Cardiac muscle cell (in vitro differentiated cells and primary cell): Measurements from ENCODE around the gene CCDC183. TPM values are rescaled to one million over a fixed set of nuclear protein-coding genes. Genes with fewer than 3 reads are reported as not detected.
"Not testable (repeated sequence)": the region's sequence is repeated elsewhere in the genome, so short reads cannot be mapped to it uniquely, and the experiment has no call there.

Source experiments
- DNase-seq, 2 donors: peaks; one replicate each; pipeline versions ENCODE4 v3.0.0 to v3.0.0-alpha.2; 2010 to 2017; ENCODE audit warnings: low read depth in 1 of 2, low spot score in 1 of 2
- H3K27ac ChIP-seq: fragments of 200-600 bp; sonication (generic); 2 replicates; pipeline ENCODE4 v1.5.1; 2016
- H3K27me3 ChIP-seq: fragments of 200-600 bp; sonication (generic); 2 replicates; pipeline ENCODE4 v1.6.0; 2016; ENCODE audit warnings: control low read depth
- H3K36me3 ChIP-seq: fragments of 200-600 bp; sonication (generic); 2 replicates; pipeline ENCODE4 v1.5.1; 2016; ENCODE audit warnings: control low read depth
- H3K4me1 ChIP-seq: fragments of 200-600 bp; sonication (generic); 2 replicates; pipeline ENCODE4 v1.8.1; 2017; ENCODE audit warnings: low read depth, mild to moderate bottlenecking, mixed run types
- H3K4me3 ChIP-seq: fragments of 200-600 bp; sonication (generic); 2 replicates; pipeline ENCODE4 v1.5.1; 2016; ENCODE audit warnings: mild to moderate bottlenecking
- H3K9me3 ChIP-seq: fragments of 200-600 bp; sonication (generic); 2 replicates; pipeline ENCODE4 v1.5.1; 2017; ENCODE audit warnings: low read depth, mild to moderate bottlenecking, control low read depth
- polyA plus RNA-seq: library from polyadenylated mRNA; unstranded; fragments of >200 nt; fragmentation: Nextera tagmentation; extraction: Ambion mirVana; gene quantifications from 2 replicates; pipeline ENCODE4 v1.2.1, GENCODE V29; 2016
- total RNA-seq: library from RNA; depleted of rRNA; stranded (reverse); fragments of >200 nt; gene quantifications from 2 replicates; pipeline ENCODE4 v1.2.3, GENCODE V29; 2016
- TF ChIP-seq, protein P1 (sequence below): IDR thresholded peaks from 2 replicates; pipeline ENCODE4 v1.5.1; 2012; ENCODE audit warnings: low read depth, mild to moderate bottlenecking, low read length

CCDC183 gene
- total and polyA plus RNA-seq, 2 experiments from 2014 or later = 43.1 to 49.3 TPM

DNA sequence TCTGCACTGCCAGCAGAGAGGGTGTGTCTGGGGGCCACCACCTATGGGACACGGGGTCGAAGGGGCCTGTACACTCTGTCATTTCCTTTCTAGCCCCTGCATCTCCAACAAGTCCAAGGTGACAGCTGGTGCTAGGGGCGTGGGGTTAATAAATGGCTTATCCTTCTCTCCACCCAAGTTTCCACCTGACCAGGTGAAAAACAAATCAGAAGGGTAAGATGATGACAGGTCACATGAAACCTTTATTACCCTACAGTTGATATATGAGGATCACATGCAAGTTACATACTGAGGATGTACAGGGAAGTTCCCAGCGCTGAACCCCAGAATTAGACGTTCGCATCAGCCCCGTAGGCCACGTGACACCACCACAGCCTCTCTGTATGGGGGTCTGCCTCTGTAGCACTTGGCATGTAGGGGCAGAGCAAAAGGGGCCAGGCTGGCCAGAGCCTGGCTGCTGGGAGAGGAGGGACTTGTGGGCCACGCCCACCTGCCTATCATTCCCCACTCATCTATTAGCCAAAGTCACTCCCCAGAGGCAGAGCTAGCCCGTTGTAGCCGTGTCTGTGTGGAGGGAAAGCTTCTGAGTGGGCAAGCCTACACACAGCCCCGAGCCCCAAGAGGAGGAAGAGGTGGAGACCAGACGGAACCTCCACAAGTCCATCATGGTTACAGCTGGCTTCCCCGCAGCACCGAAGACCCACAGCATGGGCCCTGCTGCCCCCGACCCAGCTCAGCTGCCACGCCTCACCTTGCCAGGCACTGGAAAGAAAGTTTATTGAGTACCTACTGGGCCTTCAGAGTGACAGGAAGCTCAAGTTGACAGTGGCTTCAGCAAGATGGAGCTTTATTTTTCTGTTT, 2.8 kb upstream of the CCDC183 start:
- Histone ChIP-seq H3K4me3 (no peak overlapping the region), H3K9me3 (no peaks in the 10 kb centered on the region), H3K27me3 (no peaks in the 10 kb centered on the region), H3K4me1 (peaks cover 60% of the 10 kb centered on the region), H3K36me3 (no peaks in the 10 kb centered on the region), H3K27ac (peak overlapping the region; percentile 99)
- TF ChIP-seq, protein P1, sequence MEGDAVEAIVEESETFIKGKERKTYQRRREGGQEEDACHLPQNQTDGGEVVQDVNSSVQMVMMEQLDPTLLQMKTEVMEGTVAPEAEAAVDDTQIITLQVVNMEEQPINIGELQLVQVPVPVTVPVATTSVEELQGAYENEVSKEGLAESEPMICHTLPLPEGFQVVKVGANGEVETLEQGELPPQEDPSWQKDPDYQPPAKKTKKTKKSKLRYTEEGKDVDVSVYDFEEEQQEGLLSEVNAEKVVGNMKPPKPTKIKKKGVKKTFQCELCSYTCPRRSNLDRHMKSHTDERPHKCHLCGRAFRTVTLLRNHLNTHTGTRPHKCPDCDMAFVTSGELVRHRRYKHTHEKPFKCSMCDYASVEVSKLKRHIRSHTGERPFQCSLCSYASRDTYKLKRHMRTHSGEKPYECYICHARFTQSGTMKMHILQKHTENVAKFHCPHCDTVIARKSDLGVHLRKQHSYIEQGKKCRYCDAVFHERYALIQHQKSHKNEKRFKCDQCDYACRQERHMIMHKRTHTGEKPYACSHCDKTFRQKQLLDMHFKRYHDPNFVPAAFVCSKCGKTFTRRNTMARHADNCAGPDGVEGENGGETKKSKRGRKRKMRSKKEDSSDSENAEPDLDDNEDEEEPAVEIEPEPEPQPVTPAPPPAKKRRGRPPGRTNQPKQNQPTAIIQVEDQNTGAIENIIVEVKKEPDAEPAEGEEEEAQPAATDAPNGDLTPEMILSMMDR = no peak
- peak; percentile 21 to 65 for DNase-seq

DNA sequence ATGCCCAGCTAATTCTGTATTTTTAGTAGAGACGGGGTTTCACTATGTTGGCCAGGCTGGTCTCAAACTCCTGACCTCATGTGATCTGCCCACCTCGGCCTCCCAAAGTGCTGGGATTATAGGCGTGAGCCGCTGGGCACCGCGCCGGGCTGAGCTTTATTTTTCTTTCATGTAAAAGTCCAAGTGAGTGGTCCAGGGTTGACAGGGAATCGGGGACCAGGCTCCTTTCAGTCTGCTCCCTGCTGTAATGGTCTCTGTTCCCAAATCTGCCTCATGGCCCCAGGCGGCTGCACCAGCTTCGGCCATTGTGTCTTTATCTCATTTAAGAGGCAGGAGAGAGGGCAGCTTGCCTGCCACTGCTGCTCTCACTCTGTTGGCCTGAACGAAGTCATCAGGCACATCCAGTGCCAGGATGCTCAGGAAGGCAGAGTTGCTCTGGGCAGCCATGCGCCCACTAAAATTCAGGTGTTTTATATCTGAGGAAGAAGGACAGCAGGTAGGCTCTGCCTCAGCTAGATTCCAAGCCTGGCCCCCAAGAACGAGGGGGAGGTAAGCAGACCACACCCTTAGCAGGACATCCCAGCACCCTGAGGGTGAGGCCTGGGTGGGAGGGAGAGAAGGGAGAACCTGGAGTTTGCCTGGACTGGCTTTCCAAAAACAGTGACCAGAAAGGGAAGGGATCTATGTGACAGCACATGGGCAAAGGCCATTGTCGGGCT, 1.7 kb upstream of the CCDC183 start:
- Histone ChIP-seq H3K36me3 (no peaks in the 10 kb centered on the region), H3K9me3 (no peaks in the 10 kb centered on the region), H3K27me3 (no peaks in the 10 kb centered on the region), H3K4me3 (no peak overlapping the region), H3K4me1 (peaks cover 59% of the 10 kb centered on the region), H3K27ac (peak overlapping the region; percentile 99)
- no peak for DNase-seq
- TF ChIP-seq, protein P1 = no peak

DNA sequence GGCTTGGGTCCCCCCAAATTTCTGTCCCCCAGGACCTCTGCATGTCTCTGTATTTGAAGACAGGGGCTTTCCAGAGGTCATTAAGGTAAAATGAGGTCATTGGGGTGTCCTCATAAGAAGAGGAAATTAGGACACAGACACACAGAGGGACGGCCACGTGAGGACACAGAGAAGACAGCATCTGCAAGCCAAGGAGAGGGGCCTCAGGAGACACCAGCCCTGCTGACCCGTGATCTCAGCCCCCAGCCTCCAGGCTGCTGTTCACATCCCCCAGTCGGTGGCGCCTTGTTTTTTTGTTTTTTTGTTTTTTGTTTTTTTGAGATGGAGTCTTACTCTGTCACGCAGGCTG, 1.2 kb upstream of the CCDC183 start:
- H3K9me3 ChIP-seq = no peaks in the 10 kb centered on the region
- H3K4me1 ChIP-seq = peaks cover 55% of the 10 kb centered on the region
- H3K27ac ChIP-seq = peak overlapping the region; percentile 99
- TF ChIP-seq, protein P1 = no peak
- no peaks in the 10 kb centered on the region for H3K27me3 ChIP-seq
- no peak overlapping the region for H3K4me3 ChIP-seq
- H3K36me3 ChIP-seq = no peaks in the 10 kb centered on the region
- no peak for DNase-seq

DNA sequence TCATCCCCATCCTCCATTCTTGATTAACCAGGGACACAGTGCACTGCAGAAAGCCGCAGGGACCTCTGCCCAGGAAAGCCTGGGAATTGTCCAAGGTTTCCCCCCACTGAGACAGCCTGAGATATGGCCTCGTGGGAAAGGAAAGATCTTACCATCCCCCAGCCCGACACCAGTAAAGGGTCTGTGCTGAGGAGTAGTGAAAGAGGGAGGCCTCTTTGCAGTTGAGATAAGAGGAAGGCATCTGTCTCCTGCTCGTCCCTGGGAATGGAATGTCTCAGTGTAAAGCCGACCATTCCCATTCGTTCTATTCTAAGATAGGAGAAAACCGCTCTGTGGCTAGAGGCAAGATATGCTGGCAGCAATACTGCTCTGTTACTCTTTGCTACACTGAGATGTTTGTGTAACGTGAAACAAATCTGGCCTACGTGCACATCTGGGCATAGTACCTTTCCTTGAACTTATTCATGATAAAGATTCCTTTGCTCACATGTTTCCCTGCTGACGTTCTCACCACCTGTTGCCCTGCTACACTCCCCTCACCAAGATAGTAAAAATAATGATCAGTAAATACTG, 723 bp downstream of the CCDC183 start:
- Histone ChIP-seq H3K27ac (peak overlapping the region; percentile 99), H3K4me1 (peaks cover 53% of the 10 kb centered on the region)
- not testable (repeated sequence) for H3K27me3 ChIP-seq, H3K9me3 ChIP-seq, H3K4me3 ChIP-seq, H3K36me3 ChIP-seq
- DNase-seq = peak; percentile 78 to 94

DNA sequence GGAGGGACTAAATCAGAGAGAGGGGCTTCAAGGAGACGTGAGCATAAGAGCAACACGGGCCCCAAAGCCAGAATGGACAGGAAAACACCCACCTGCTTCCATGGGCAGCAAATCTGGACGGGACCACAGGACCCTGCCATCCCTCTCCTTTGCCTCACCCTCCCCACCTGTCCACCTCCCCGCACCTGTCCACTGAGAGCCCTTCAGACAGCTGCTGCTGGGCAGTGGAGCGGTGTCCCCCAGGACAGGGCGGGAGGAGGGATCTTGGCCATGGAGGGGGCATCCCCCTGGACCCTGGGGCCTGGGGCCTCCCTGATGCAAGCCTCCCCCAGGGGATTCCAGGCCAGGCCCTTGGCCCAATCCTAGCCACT, 2.6 kb downstream of the CCDC183 start:
- Histone ChIP-seq H3K9me3 (no peaks in the 10 kb centered on the region), H3K4me1 (peaks cover 43% of the 10 kb centered on the region), H3K4me3 (no peak overlapping the region), H3K27me3 (no peaks in the 10 kb centered on the region), H3K36me3 (no peaks in the 10 kb centered on the region), H3K27ac (peak overlapping the region; percentile 99)
- TF ChIP-seq, protein P1 = no peak
- no peak for DNase-seq
